ENCODE data around the gene SHISA6.

SHISA6 gene

DNA sequence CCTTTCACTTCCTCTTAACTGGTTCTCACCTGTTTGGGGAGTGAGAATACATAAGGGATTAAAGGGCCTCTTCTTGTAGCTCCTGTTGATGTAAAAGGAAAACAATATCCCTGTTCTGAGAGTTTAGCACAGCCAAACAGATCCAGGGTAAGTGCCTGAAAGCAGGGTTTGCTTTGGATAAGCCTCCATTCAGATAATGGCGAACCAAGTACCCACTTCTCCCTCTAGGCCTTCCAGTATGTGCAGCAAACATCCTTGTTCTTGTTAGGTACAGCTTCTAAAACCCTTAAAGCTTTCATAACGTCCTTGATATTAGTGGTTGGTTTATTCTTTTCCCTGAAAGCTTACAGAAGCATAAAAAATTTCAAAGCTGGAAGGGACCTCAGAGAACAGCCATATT is 226.6 kb downstream of the SHISA6 start:
- Histone ChIP-seq H3K9me3 (replicated peaks; ENCODE audit: low read length) (peaks cover 14% of the 10 kb centered on the region), H3K4me1 (ENCODE audit: control insufficient read depth, insufficient read depth, low read length) (no peaks in the 10 kb centered on the region), H3K4me3 (ENCODE audit: low read length) (no peak overlapping the region), H3K27me3 (ENCODE audit: control insufficient read depth, insufficient read depth, low read length) (no peaks in the 10 kb centered on the region), H3K9ac (ENCODE audit: low read depth, low read length) (no peak overlapping the region), H3K36me3 (ENCODE audit: insufficient read depth, low read length) (no peaks in the 10 kb centered on the region), H3K4me2 (ENCODE audit: low read length) (no peak overlapping the region)

DNA sequence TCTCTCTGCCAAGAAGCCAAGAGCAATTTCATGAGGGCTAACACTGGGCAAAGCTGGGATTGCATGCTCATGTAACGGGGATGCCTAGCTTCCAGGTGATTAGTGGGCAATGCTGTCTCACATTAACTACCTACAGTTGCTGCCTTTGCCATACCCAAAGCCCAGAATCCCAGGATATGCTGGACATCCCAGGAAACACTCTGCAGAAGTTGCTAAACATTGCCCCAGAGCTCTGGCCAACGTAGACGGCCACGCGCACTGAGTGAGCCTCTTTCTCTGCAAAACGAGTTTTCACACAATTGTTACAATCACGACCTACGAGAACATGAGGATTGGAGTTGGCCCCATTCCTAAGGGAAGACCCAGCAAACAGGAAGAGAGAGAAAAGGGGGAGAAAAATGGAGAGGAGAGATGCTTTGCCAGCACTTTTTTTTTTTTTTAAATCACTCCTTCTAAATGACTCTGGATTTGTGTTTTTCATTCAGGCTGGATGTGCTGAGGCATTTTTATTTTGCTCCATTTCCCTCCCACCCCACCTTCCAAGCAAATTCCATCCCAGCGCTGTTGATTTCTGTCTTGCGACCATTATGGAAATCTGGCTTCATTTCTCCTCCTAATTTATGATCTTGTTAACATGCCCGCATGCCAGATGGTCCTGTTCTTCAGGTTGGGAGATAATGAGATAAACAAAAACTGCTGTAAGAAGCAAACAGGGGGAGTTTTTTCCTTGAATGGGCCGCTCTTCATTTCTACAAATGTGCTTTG is 244.5 kb downstream of the SHISA6 start:
- Histone ChIP-seq H3K9me3 (replicated peaks; ENCODE audit: low read length) (peaks cover 14% of the 10 kb centered on the region), H3K4me1 (ENCODE audit: control insufficient read depth, insufficient read depth, low read length) (no peaks in the 10 kb centered on the region), H3K36me3 (ENCODE audit: insufficient read depth, low read length) (no peaks in the 10 kb centered on the region), H3K4me3 (ENCODE audit: low read length) (no peak overlapping the region), H3K4me2 (ENCODE audit: low read length) (no peak overlapping the region), H3K27me3 (ENCODE audit: control insufficient read depth, insufficient read depth, low read length) (no peaks in the 10 kb centered on the region), H3K9ac (ENCODE audit: low read depth, low read length) (no peak overlapping the region)

DNA sequence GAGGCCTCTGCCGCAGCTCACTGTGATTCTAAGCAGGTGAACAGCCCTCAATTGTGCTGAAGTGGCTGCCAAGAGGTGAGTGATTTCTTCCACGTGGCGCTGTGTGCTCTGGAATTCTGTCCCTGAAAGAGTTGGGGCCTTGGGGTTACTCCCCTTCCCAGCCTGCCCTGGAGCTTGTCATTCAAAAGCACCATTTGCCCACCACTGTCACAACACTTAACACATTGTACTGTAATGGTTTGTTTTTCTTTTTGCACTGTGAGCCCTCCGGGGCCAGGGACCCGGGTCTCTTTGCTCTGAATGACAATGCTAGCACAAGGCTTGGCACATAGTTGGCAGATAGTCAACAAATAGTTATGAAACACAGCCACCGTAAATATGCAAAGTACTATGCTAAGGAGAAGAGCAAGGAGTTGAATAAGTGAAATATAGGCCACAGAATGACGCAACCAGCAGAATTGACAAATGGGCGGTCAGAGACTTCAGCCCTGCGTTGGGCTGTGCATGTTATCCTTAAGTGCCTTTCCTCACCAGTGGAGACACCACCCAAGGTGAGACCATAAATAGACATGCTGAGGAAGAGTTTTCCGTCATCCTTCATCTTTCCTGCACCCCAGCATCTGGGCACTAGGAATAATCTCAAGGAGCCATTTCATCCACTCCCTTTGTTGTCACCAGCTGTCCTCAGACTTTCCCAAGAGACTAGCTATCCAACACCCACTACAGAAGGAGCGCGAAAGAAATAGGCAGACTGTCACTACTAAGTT is 245.3 kb downstream of the SHISA6 start:
- Histone ChIP-seq H3K9ac (ENCODE audit: low read depth, low read length) (no peak overlapping the region), H3K4me1 (ENCODE audit: control insufficient read depth, insufficient read depth, low read length) (no peaks in the 10 kb centered on the region), H3K9me3 (replicated peaks; ENCODE audit: low read length) (peaks cover 19% of the 10 kb centered on the region), H3K36me3 (ENCODE audit: insufficient read depth, low read length) (no peaks in the 10 kb centered on the region), H3K27me3 (ENCODE audit: control insufficient read depth, insufficient read depth, low read length) (no peaks in the 10 kb centered on the region), H3K4me3 (ENCODE audit: low read length) (no peak overlapping the region), H3K4me2 (ENCODE audit: low read length) (no peak overlapping the region)

DNA sequence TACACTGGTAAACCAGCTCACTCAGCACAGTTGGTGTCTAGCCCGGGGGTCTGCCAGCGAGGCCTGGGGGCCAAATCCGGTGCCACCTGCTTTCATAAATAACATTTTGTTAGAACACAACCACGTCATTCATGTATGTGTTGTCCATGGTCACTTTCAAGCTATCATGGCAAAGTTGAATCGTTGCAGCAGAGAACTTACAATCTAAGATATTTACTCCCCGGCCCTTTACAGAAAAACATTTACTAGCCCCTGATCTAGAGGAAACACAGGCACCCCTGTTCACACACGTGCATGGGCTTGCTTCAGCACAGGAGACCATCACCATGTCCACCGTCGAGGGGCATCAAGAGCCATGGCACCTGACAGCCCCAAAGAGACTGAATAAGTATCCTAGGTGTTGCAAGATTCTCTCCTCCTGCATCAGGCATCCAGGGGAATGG is 245.9 kb downstream of the SHISA6 start:
- Histone ChIP-seq H3K9me3 (replicated peaks; ENCODE audit: low read length) (peaks cover 19% of the 10 kb centered on the region), H3K4me1 (ENCODE audit: control insufficient read depth, insufficient read depth, low read length) (no peaks in the 10 kb centered on the region)

DNA sequence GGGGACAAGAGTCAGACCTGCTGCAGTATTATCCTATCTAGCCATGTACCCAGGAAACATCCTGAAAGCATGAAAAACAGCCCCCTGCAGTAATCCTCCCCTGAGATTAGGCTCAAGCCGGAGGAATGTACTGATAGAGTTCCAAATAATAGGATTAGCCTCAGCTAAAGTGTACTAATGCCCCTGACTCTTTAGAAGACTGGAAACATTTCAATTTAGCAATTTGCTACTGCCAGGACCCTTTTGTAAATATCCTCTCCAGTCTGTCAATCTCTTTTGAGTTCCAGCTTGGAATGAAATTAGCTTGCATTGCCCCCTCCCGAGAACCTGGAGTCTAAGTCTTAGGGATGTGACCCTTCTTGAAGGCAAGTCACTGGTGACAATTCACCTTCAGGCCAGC is 246.5 kb downstream of the SHISA6 start:
- Histone ChIP-seq H3K4me3 (ENCODE audit: low read length) (no peak overlapping the region), H3K4me2 (ENCODE audit: low read length) (no peak overlapping the region), H3K36me3 (ENCODE audit: insufficient read depth, low read length) (no peaks in the 10 kb centered on the region), H3K4me1 (ENCODE audit: control insufficient read depth, insufficient read depth, low read length) (no peaks in the 10 kb centered on the region), H3K9me3 (replicated peaks; ENCODE audit: low read length) (peaks cover 23% of the 10 kb centered on the region), H3K9ac (ENCODE audit: low read depth, low read length) (no peak overlapping the region), H3K27me3 (ENCODE audit: control insufficient read depth, insufficient read depth, low read length) (no peaks in the 10 kb centered on the region)

More for the DNA sequence above, 245.9 kb downstream of the SHISA6 start:
- H3K27me3 ChIP-seq (ENCODE audit: control insufficient read depth, insufficient read depth, low read length) = no peaks in the 10 kb centered on the region
- no peak overlapping the region for H3K4me2 ChIP-seq (ENCODE audit: low read length)
- no peak overlapping the region for H3K4me3 ChIP-seq (ENCODE audit: low read length)
- no peak overlapping the region for H3K9ac ChIP-seq (ENCODE audit: low read depth, low read length)
- no peaks in the 10 kb centered on the region for H3K36me3 ChIP-seq (ENCODE audit: insufficient read depth, low read length)

DNA sequence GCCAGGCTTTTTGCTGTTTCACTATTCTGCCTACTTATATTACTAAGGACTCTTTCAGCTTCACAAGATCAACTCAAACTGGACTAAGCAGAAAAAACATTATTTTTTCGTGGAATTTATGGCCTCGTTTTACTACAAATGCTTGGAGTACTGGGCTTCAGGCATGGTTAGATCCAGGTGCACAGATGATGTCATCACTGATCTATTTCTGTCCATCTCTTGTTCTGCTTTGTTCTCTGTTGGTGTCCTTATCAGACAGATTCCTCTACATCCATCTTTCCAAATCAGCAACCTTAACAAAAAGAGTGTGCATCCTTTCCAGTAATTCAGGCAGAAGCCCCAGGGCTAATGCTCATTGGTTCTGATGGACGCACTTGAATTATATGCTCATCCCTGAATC is 247.4 kb downstream of the SHISA6 start:
- H3K9ac ChIP-seq (ENCODE audit: low read depth, low read length) = no peak overlapping the region
- H3K4me3 ChIP-seq (ENCODE audit: low read length) = no peak overlapping the region
- no peaks in the 10 kb centered on the region for H3K27me3 ChIP-seq (ENCODE audit: control insufficient read depth, insufficient read depth, low read length)
- H3K36me3 ChIP-seq (ENCODE audit: insufficient read depth, low read length) = no peaks in the 10 kb centered on the region
- no peaks in the 10 kb centered on the region for H3K4me1 ChIP-seq (ENCODE audit: control insufficient read depth, insufficient read depth, low read length)
- H3K4me2 ChIP-seq (ENCODE audit: low read length) = no peak overlapping the region
- H3K9me3 ChIP-seq (replicated peaks; ENCODE audit: low read length) = peaks cover 27% of the 10 kb centered on the region

DNA sequence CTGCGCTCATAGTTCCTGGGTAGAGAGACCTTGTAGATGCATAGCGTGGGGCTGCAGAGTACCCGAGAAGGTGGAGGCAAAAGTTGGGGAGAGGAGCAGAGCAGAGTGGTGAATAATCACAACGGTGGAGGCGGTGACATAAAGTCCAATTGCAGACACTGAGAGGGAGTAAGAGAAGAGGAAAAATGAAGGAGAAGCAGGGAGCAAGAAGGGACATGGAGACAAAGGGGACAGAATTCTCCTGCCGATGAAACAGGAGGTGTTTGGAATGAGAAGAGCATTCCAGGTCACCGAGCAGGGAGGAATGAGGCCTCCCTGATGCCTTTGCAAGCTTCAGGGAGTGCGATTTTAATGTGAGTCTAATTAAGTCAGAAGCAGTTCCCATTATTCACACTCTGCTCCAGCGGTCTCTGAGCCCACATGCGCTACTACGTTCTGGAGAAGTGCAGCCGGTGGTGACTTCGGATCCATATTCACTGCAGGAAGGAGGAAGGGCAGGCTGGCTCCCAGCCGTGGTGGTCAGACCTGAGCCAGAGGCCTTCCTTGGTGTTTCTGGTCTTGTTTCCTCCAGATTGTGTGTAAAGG is 249.2 kb downstream of the SHISA6 start:
- Histone ChIP-seq H3K4me2 (ENCODE audit: low read length) (no peak overlapping the region), H3K36me3 (ENCODE audit: insufficient read depth, low read length) (no peaks in the 10 kb centered on the region), H3K9me3 (replicated peaks; ENCODE audit: low read length) (peaks cover 25% of the 10 kb centered on the region)

DNA sequence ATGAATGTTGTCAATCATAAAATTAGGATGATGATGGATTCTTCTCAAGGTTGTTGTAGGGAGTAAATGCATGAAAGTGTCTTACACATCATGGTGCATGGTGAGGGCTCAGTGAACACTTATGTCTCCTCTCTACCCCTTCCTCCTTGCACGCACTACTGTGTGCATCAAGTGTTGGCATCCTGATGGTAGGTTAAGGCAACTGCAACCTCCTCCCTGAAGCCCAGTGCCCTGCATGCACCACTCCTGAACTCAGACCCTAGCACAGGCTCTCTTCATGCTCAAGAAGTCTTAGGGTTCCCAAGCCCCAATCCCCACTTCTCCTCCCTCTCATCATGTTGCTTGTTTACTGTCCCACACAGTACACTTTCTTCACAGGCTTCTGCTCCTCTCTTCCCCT is 251.5 kb downstream of the SHISA6 start:
- Histone ChIP-seq H3K4me3 (ENCODE audit: low read length) (no peak overlapping the region), H3K36me3 (ENCODE audit: insufficient read depth, low read length) (no peaks in the 10 kb centered on the region), H3K4me2 (ENCODE audit: low read length) (no peak overlapping the region), H3K27me3 (ENCODE audit: control insufficient read depth, insufficient read depth, low read length) (no peaks in the 10 kb centered on the region), H3K4me1 (ENCODE audit: control insufficient read depth, insufficient read depth, low read length) (no peaks in the 10 kb centered on the region), H3K9ac (ENCODE audit: low read depth, low read length) (no peak overlapping the region), H3K9me3 (replicated peaks; ENCODE audit: low read length) (peaks cover 19% of the 10 kb centered on the region)

More for the DNA sequence above, 249.2 kb downstream of the SHISA6 start:
- Histone ChIP-seq H3K4me3 (ENCODE audit: low read length) (no peak overlapping the region), H3K4me1 (ENCODE audit: control insufficient read depth, insufficient read depth, low read length) (no peaks in the 10 kb centered on the region), H3K9ac (ENCODE audit: low read depth, low read length) (no peak overlapping the region), H3K27me3 (ENCODE audit: control insufficient read depth, insufficient read depth, low read length) (no peaks in the 10 kb centered on the region)

DNA sequence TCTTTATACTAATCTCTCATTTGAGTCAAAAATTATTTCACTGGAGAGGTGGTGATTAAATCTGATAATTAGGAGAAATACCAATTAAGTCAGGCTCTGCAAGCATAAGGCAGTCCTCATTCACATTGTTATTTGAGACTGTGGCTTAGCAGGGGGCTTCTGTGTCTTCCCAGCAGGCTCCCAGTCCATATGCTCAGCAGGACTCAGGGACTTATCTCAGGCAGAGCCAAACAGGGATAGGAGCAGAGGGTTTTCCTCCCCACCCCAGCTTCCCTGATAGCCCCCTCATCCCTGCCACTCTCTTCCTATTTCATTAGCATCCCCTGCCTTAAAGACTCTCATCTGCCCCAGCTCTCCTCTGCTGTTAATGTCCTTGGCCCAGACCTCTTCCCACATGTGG is 252.9 kb downstream of the SHISA6 start:
- Histone ChIP-seq H3K4me1 (ENCODE audit: control insufficient read depth, insufficient read depth, low read length) (no peaks in the 10 kb centered on the region), H3K9me3 (replicated peaks; ENCODE audit: low read length) (peaks cover 15% of the 10 kb centered on the region)

DNA sequence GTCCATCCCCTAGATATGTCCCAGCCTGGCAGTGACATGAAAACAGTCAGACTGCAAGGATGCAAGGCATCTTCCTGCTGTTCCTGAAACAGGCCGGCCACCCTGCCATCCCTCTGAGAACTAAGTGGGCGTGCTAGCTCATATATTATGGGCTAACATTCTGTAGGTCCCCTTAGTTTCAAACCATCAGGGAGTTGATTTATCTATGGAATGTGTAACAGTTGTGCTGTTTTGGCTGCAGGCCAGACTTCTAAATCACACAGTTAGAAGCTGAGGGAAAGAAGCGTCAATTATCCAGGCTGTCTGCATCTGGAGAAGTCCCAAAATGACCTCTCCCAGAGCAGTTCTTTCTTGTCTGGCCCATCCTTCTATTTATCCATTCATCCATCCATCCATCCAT is 254.6 kb downstream of the SHISA6 start:
- Histone ChIP-seq H3K4me1 (ENCODE audit: control insufficient read depth, insufficient read depth, low read length) (no peaks in the 10 kb centered on the region), H3K27me3 (ENCODE audit: control insufficient read depth, insufficient read depth, low read length) (no peaks in the 10 kb centered on the region), H3K4me3 (ENCODE audit: low read length) (no peak overlapping the region), H3K9ac (ENCODE audit: low read depth, low read length) (no peak overlapping the region), H3K36me3 (ENCODE audit: insufficient read depth, low read length) (no peaks in the 10 kb centered on the region), H3K4me2 (ENCODE audit: low read length) (no peak overlapping the region), H3K9me3 (replicated peaks; ENCODE audit: low read length) (peaks cover 13% of the 10 kb centered on the region)

More for the DNA sequence above, 252.9 kb downstream of the SHISA6 start:
- Histone ChIP-seq H3K36me3 (ENCODE audit: insufficient read depth, low read length) (no peaks in the 10 kb centered on the region), H3K27me3 (ENCODE audit: control insufficient read depth, insufficient read depth, low read length) (no peaks in the 10 kb centered on the region), H3K9ac (ENCODE audit: low read depth, low read length) (no peak overlapping the region), H3K4me2 (ENCODE audit: low read length) (no peak overlapping the region), H3K4me3 (ENCODE audit: low read length) (no peak overlapping the region)

DNA sequence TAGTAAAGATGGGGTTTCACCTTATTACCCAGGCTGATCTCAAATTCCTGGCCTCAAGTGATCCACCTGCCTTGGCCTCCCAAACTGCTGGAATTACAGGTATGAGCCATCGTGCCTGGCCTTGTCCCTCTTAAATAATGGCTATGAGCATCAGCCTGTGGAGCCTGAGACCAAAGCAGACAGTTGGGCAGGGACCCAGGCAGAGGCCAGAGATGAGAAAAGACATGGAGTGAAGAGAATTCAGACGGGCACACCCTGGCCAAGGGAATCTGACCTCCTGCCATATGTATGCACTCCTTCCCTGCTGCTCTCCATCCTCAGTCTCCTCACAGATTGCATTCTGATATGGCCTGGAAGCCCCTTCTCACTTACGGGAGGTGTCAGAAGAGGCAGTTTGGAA is 258.9 kb downstream of the SHISA6 start:
- Histone ChIP-seq H3K4me2 (ENCODE audit: low read length) (no peak overlapping the region), H3K4me3 (ENCODE audit: low read length) (no peak overlapping the region), H3K36me3 (ENCODE audit: insufficient read depth, low read length) (no peaks in the 10 kb centered on the region), H3K4me1 (ENCODE audit: control insufficient read depth, insufficient read depth, low read length) (no peaks in the 10 kb centered on the region), H3K9ac (ENCODE audit: low read depth, low read length) (no peak overlapping the region), H3K27me3 (ENCODE audit: control insufficient read depth, insufficient read depth, low read length) (no peaks in the 10 kb centered on the region), H3K9me3 (replicated peaks; ENCODE audit: low read length) (peaks cover 18% of the 10 kb centered on the region)

Measured in skeletal muscle satellite cell (primary cell).